UCSD-AML1 (cell line): ENCODE measurements around the gene POMC.
"Not testable (repeated sequence)": the region's sequence is repeated elsewhere in the genome, so short reads cannot be mapped to it uniquely, and the experiment has no call there.

ENCODE experiments used
- DNase-seq: peaks from one replicate; lab custom pipeline; 2025; ENCODE audit not compliant: unreplicated experiment; lab: John Stamatoyannopoulos, UW

Gene POMC

GRCh38 chr2:25140535-25140934 is 27.8 kb downstream of the POMC start:
- DNase-seq = not testable (repeated sequence)

GRCh38 chr2:25132693-25133092 is 35.7 kb downstream of the POMC start:
- DNase-seq = no peak

- DNase-seq = no peak
These were observed 36.1 kb downstream of the POMC start for GRCh38 chr2:25132299-25132635.

- no peak for DNase-seq
These were observed 36.6 kb downstream of the POMC start for GRCh38 chr2:25131567-25132298.

- no peak for DNase-seq
These were observed 37.2 kb downstream of the POMC start for GRCh38 chr2:25131253-25131566.

GRCh38 chr2:25129901-25130520 is 38.4 kb downstream of the POMC start:
- DNase-seq = no peak

GRCh38 chr2:25127646-25128045 is 40.7 kb downstream of the POMC start:
- DNase-seq = no peak

GRCh38 chr2:25127071-25127470 is 41.3 kb downstream of the POMC start:
- not testable (repeated sequence) for DNase-seq

- no peak for DNase-seq
These were observed 42.4 kb downstream of the POMC start for GRCh38 chr2:25125976-25126375.

GRCh38 chr2:25125189-25125588 is 43.2 kb downstream of the POMC start:
- DNase-seq = no peak

GRCh38 chr2:25123682-25124081 is 44.7 kb downstream of the POMC start:
- peak; percentile 67 for DNase-seq

GRCh38 chr2:25122367-25122766 is 46.0 kb downstream of the POMC start:
- no peak for DNase-seq

- no peak for DNase-seq
These were observed 49.1 kb downstream of the POMC start for GRCh38 chr2:25119263-25119662.

GRCh38 chr2:25116956-25117355 is 51.4 kb downstream of the POMC start:
- no peak for DNase-seq

- no peak for DNase-seq
These were observed 52.5 kb downstream of the POMC start for GRCh38 chr2:25115902-25116301.

GRCh38 chr2:25115249-25115883 is 53.0 kb downstream of the POMC start:
- DNase-seq = no peak

- DNase-seq = no peak
These were observed 56.3 kb downstream of the POMC start for GRCh38 chr2:25112113-25112512.
